CD14-positive monocyte (primary cell): ENCODE measurements around the gene SORBS2. TPM values are rescaled to one million over a fixed set of nuclear protein-coding genes. Genes with fewer than 3 reads are reported as not detected.
"Not testable (repeated sequence)": the region's sequence is repeated elsewhere in the genome, so short reads cannot be mapped to it uniquely, and the experiment has no call there.

ENCODE experiments used
- DNase-seq, 3 donors: peaks; one replicate each; pipeline ENCODE4 v3.0.0-alpha.2; 2011 to 2022
- H2AFZ ChIP-seq: 2 replicates; pipeline ENCODE4 v1.6.0; 2012; ENCODE audit warnings: mild to moderate bottlenecking, low read depth, low read length, inconsistent platforms; ENCODE audit not compliant: insufficient read depth, poor library complexity, severe bottlenecking
- H3K27ac ChIP-seq, 2 donors: 1 replicate in 1 of 2; 2 replicates in 1 of 2; pipeline ENCODE4 v1.5.1; 2012 to 2013; ENCODE audit warnings: low read length in 2 of 2, control low read depth in 1 of 2, inconsistent platforms in 1 of 2, low read depth in 1 of 2, mild to moderate bottlenecking in 1 of 2
- H3K27me3 ChIP-seq, 2 donors: one replicate each; pipeline versions ENCODE4 v1.6.0 to v1.6.1; 2011 to 2013; ENCODE audit warnings: low read length in 2 of 2; ENCODE audit not compliant: control insufficient read depth in 2 of 2, insufficient read depth in 2 of 2
- H3K36me3 ChIP-seq, 2 donors: replicated peaks in 1 of 2; 1 replicate in 1 of 2; 2 replicates in 1 of 2; pipeline versions ENCODE4 v1.5.1 to v1.6.1; 2012 to 2013; ENCODE audit warnings: low read length in 2 of 2, control low read depth in 1 of 2, inconsistent platforms in 1 of 2, mild to moderate bottlenecking in 1 of 2; ENCODE audit not compliant: insufficient read depth in 2 of 2, control insufficient read depth in 1 of 2
- H3K4me1 ChIP-seq, 2 donors: 1 replicate in 1 of 2; 2 replicates in 1 of 2; pipeline versions ENCODE4 v1.5.1 to v1.6.1; 2012 to 2013; ENCODE audit warnings: low read length in 2 of 2, control low read depth in 1 of 2, inconsistent platforms in 1 of 2, mild to moderate bottlenecking in 1 of 2, moderate library complexity in 1 of 2; ENCODE audit not compliant: insufficient read depth in 2 of 2, control insufficient read depth in 1 of 2
- H3K4me2 ChIP-seq: replicated peaks from 2 replicates; pipeline ENCODE3; 2012; ENCODE audit warnings: low read length, moderate library complexity, mild to moderate bottlenecking; ENCODE audit not compliant: poor library complexity, severe bottlenecking; ENCODE audit errors: extremely low read depth
- H3K4me3 ChIP-seq, 3 experiments: fragments of 200-600 bp in 1 of 3; sonication (generic) in 1 of 3; replicated peaks in 1 of 3; 1 replicate in 2 of 3; 2 replicates in 1 of 3; pipeline ENCODE4 v1.5.1; 2011 to 2013; ENCODE audit warnings: low read length in 3 of 3, mild to moderate bottlenecking in 3 of 3, control low read depth in 2 of 3, low read depth in 2 of 3, inconsistent platforms in 1 of 3, moderate library complexity in 1 of 3
- H3K79me2 ChIP-seq: 2 replicates; pipeline ENCODE4 v1.6.0; 2012; ENCODE audit warnings: mild to moderate bottlenecking, control low read depth, inconsistent platforms, low read length, moderate library complexity; ENCODE audit not compliant: insufficient read depth
- H3K9ac ChIP-seq: 2 replicates; pipeline ENCODE4 v1.6.0; 2017; ENCODE audit warnings: low read length, mild to moderate bottlenecking; ENCODE audit not compliant: insufficient read depth, poor library complexity, severe bottlenecking
- H3K9me3 ChIP-seq, 2 donors: replicated peaks in 1 of 2; 1 replicate in 1 of 2; 2 replicates in 1 of 2; pipeline versions ENCODE4 v1.5.1 to v1.6.1; 2012 to 2013; ENCODE audit warnings: low read length in 2 of 2, control low read depth in 1 of 2; ENCODE audit not compliant: control insufficient read depth in 1 of 2, insufficient read depth in 1 of 2
- H4K20me1 ChIP-seq: 2 replicates; pipeline ENCODE4 v1.6.0; 2012; ENCODE audit warnings: mild to moderate bottlenecking, low read length, control low read depth, moderate library complexity; ENCODE audit not compliant: insufficient read depth
- H3K27ac Mint-ChIP-seq, 7 donors: one replicate each; pipeline ENCODE4 v1.8.0; 2020; ENCODE audit warnings: mild to moderate bottlenecking in 7 of 7, mixed read lengths in 7 of 7, moderate library complexity in 6 of 7, inconsistent platforms in 2 of 7
- H3K27me3 Mint-ChIP-seq, 3 donors: one replicate each; pipeline ENCODE4 v1.8.0; 2021 to 2022; ENCODE audit warnings: low read depth in 3 of 3, mild to moderate bottlenecking in 3 of 3, mixed read lengths in 3 of 3, moderate library complexity in 3 of 3, inconsistent platforms in 1 of 3
- H3K36me3 Mint-ChIP-seq, 2 donors: one replicate each; pipeline ENCODE4 v1.8.0; 2020; ENCODE audit warnings: mixed read lengths in 2 of 2, inconsistent platforms in 1 of 2, mild to moderate bottlenecking in 1 of 2
- H3K4me1 Mint-ChIP-seq: one replicate; pipeline ENCODE4 v1.8.0; 2020; ENCODE audit warnings: mild to moderate bottlenecking, mixed read lengths
- H3K4me3 Mint-ChIP-seq, 2 donors: one replicate each; pipeline ENCODE4 v1.8.0; 2020; ENCODE audit warnings: mild to moderate bottlenecking in 2 of 2, mixed read lengths in 2 of 2, moderate library complexity in 1 of 2
- H3K9me3 Mint-ChIP-seq, 7 donors: one replicate each; pipeline ENCODE4 v1.8.0; 2020 to 2022; ENCODE audit warnings: mixed read lengths in 7 of 7, mild to moderate bottlenecking in 6 of 7, moderate library complexity in 6 of 7, inconsistent platforms in 2 of 7
- CTCF ChIP-seq: fragments of 200-600 bp; IDR thresholded peaks from one replicate; pipeline ENCODE4 v1.8.0; 2022; ENCODE audit warnings: antibody characterized with exemption, mild to moderate bottlenecking
- WGBS: methylation state at CpG from one replicate; pipeline ENCODE4 v1.1.5; 2013; ENCODE audit warnings: missing lambda C conversion rate; ENCODE audit not compliant: insufficient coverage; 5-methylcytosine and 5-hydroxymethylcytosine counted together
- intact Hi-C, 2 donors: fragments of 100-400 bp; cut with micrococcal nuclease; formaldehyde crosslinking; loops; one replicate each; pipeline versions ENCODE4 v1.15.0 to v1.15.1; 2023
- polyA plus RNA-seq, 3 donors: library from polyadenylated mRNA; depleted of rRNA in 1 of 3; unstranded in 2 of 3; stranded (reverse) in 1 of 3; fragments of 300-500 nt in 2 of 3; fragments of >200 nt in 1 of 3; fragmentation: Illumina TruSeq in 2 of 3; gene quantifications; 1 replicate in 2 of 3; 2 replicates in 1 of 3; pipeline ENCODE4 v1.2.3, GENCODE V29; 2012 to 2021

The SORBS2 gene
- polyA plus RNA-seq, 3 donors = not detected

- peaks cover 8 to 24% (median 11%) of the 10 kb centered on the region in 3 donors for H3K27me3 Mint-ChIP-seq
- 72% methylated on average over 4 of the region's 4 CpGs for WGBS
- no peak for TF ChIP-seq CTCF
These were observed 252.1 kb downstream of the SORBS2 start for GRCh38 chr4:185559915-185560281.

GRCh38 chr4:185559251-185559914, 252.6 kb downstream of the SORBS2 start:
- H4K20me1 ChIP-seq, H3K4me3 Mint-ChIP-seq, H3K9me3 ChIP-seq, DNase-seq, H3K36me3 ChIP-seq, H3K9ac ChIP-seq, H2AFZ ChIP-seq, H3K4me2 ChIP-seq, H3K27ac ChIP-seq, H3K4me1 ChIP-seq, H3K4me1 Mint-ChIP-seq, H3K4me3 ChIP-seq, H3K79me2 ChIP-seq, intact Hi-C loops, H3K27me3 ChIP-seq, H3K27ac Mint-ChIP-seq, H3K36me3 Mint-ChIP-seq: not testable (repeated sequence)
- WGBS = 85% methylated on average over 6 of the region's 8 CpGs
- H3K9me3 Mint-ChIP-seq = peaks cover 2 to 28% (median 11%) of the 10 kb centered on the region in 7 donors
- H3K27me3 Mint-ChIP-seq = peaks cover 8 to 22% (median 10%) of the 10 kb centered on the region in 3 donors

More at GRCh38 chr4:185559915-185560281, 252.1 kb downstream of the SORBS2 start:
- DNase-seq = no peak
- Histone ChIP-seq H3K27ac (no peak overlapping the region), H3K4me3 (no peak overlapping the region), H2AFZ (no peak overlapping the region), H4K20me1 (no peaks in the 10 kb centered on the region), H3K9ac (no peak overlapping the region), H3K4me1 (no peaks in the 10 kb centered on the region), H3K4me2 (no peak overlapping the region), H3K36me3 (no peaks in the 10 kb centered on the region), H3K9me3 (no peaks in the 10 kb centered on the region), H3K27me3 (no peaks in the 10 kb centered on the region), H3K79me2 (no peaks in the 10 kb centered on the region)
- Mint-ChIP-seq H3K4me1 (no peaks in the 10 kb centered on the region), H3K36me3 (no peaks in the 10 kb centered on the region), H3K9me3 (peaks cover 2 to 30% (median 12%) of the 10 kb centered on the region in 7 donors), H3K27ac (no peak overlapping the region), H3K4me3 (no peak overlapping the region)
- intact Hi-C loops = no loop called here
